PC-9 (cell line): ENCODE measurements around the gene ACER3.

Experiments used
- CTCF ChIP-seq: fragments of 200-600 bp; sonication (generic); conservative IDR thresholded peaks from 2 replicates; pipeline ENCODE4 v1.6.1; 2017; ENCODE audit warnings: mixed run types, antibody characterized with exemption, mild to moderate bottlenecking, moderate library complexity
- EZH2 ChIP-seq: fragments of 200-600 bp; sonication (generic); IDR thresholded peaks from 2 replicates; pipeline ENCODE4 v1.8.0; 2017; ENCODE audit warnings: antibody characterized with exemption, low read depth

GRCh38 chr11:77020734-77021133 lies 160.0 kb downstream of the ACER3 start:
- TF ChIP-seq CTCF (no peak), EZH2 (no peak)
